ENCODE data around the gene TMCO4.
"Not testable (repeated sequence)": the region's sequence is repeated elsewhere in the genome, so short reads cannot be mapped to it uniquely, and the experiment has no call there.

The TMCO4 gene

DNA sequence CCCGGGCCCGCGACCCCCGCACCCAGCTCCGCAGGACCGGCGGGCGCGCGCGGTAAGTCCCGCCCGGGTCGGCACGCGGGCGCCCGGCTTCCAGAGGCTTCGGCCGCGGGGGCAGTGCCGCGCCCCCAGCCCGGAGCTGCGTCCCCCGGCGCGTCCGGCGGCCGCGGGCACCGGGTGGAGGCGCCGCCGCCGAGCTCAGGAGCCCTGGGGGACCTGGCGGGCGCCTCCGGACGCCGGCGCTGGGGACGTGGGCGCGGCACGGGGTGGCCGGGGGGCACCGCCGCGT lies 155.4 kb downstream of the TMCO4 start:
- peak overlapping the region; percentile 91 for H3K4me3 ChIP-seq (ENCODE audit: low read depth, low read length)
- no peak for DNase-seq (ENCODE audit: low read depth)
- TF ChIP-seq, protein P1, sequence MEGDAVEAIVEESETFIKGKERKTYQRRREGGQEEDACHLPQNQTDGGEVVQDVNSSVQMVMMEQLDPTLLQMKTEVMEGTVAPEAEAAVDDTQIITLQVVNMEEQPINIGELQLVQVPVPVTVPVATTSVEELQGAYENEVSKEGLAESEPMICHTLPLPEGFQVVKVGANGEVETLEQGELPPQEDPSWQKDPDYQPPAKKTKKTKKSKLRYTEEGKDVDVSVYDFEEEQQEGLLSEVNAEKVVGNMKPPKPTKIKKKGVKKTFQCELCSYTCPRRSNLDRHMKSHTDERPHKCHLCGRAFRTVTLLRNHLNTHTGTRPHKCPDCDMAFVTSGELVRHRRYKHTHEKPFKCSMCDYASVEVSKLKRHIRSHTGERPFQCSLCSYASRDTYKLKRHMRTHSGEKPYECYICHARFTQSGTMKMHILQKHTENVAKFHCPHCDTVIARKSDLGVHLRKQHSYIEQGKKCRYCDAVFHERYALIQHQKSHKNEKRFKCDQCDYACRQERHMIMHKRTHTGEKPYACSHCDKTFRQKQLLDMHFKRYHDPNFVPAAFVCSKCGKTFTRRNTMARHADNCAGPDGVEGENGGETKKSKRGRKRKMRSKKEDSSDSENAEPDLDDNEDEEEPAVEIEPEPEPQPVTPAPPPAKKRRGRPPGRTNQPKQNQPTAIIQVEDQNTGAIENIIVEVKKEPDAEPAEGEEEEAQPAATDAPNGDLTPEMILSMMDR (conservative IDR thresholded peaks at IDR 0.05; ENCODE audit: low read depth, low read length) = no peak

DNA sequence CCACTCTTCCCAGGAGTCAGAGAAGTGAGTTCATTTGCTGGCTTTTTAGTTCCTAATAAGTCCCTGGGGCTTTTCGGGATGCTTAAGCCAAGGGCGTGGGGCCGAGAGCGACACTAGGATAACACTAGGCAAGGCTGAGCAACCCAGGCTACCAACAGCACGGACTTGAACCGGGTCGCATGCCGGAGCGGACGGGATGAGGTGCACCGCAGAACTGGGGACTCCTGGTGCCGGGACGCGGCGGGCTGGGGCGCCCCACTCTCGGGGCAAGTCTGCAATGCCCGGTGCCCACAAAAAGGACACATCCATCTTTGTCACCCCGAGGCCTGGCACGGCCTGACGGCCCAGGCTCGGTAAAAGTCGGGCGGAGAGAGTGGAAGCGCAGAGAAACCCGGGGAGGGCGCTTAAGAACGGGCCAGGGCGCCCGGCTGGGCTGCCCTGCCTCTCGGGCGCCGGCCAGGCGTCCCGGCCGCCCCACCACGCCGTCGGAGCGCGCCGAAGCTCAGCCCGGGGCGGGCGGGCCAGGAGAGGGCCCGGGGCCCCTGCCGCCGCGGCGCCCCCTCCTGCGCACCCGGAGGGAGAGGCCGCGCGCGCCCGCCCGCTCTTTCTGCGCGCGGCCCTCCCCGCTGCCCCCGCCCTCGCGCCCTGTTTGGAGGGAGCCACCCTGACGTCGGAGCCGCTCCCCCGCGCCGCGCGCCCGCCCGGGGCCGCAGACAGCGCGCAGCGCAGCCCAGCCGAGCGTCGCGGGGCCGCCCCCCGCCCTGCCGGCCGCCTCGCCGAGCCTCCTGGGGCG lies 155.9 kb downstream of the TMCO4 start, which contains the start of gene NBL1:
TSS of gene NBL1 (plus strand) at position 710 of the 793 bp plus-strand sequence. CDS start 10,720 bp downstream, outside the sequence.
- DNase-seq (ENCODE audit: low read depth) = peak; percentile 80
- TF ChIP-seq, protein P1 (conservative IDR thresholded peaks at IDR 0.05; ENCODE audit: low read depth, low read length) = no peak
- peak within 1 kb of the TSS; percentile 91 for H3K4me3 ChIP-seq (ENCODE audit: low read depth, low read length)

DNA sequence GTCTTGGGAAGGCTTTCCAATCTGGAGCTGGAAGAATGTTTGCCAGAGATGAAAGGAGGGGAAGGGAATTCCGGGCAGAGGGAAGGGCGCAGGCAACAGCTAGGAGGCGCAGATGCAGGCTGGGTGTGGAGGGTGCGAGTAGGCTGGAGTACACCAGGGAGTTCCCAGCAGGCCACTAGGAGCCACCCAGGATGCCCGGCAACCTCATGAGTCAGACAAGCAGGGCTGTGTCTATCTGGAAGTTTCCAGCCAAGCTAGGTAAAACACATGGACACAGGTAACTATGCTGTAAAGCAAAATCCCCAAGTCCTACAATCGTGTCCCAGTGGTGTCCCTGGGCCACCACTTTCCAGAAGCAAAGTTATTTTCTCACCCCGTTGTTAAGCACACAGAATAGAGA lies 156.6 kb downstream of the TMCO4 start:
- peak; percentile 58 for DNase-seq (ENCODE audit: low read depth)
- TF ChIP-seq, protein P1 (conservative IDR thresholded peaks at IDR 0.05; ENCODE audit: low read depth, low read length) = peak; percentile 30
- peak overlapping the region; percentile 91 for H3K4me3 ChIP-seq (ENCODE audit: low read depth, low read length)

DNA sequence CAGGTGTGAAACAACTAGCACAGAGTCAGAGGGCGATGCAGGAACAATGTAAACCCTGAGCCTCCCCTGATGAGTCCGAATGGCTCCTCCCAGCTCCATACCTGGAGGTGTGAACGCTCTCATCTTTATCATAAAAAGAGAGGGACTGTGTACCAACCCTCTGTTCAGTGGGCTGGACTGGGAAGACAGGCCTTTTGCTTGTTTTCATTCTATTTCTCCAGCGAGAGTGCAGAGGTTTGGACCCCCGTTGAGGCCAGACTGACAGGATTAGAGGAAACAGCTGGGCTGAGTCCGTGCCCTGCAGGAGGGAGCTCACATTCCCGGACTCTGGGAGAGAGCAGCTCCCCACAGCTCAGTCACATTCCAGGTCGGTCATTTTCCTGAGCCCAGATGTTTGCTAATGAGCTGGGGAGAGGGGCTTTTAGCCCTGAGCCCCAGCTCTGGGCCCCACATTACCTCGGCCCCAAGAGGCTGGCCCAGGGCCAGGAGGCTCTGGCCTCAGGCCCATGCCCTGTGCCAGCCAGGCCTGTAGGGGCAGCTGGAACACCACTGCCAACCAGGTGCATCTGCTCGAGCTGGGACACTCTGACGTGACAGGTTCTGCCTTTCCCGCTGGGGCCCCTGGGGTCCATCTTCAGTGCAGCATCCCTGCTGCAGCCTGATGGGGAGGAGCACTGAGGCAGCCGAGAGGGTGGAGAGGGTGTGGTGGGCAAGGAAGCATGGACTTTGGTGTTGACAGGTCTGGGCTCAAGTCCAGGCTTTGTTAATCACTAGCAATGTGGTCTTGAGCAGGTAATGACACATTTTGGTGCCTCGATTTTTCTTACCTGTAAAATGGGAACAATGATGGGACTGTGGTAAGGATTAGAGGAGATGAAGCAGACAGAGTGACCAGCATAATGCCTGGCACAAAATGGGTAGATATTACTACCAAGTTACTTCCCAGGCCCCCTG lies 159.1 kb downstream of the TMCO4 start:
- H3K4me3 ChIP-seq (ENCODE audit: low read depth, low read length) = no peak overlapping the region

DNA sequence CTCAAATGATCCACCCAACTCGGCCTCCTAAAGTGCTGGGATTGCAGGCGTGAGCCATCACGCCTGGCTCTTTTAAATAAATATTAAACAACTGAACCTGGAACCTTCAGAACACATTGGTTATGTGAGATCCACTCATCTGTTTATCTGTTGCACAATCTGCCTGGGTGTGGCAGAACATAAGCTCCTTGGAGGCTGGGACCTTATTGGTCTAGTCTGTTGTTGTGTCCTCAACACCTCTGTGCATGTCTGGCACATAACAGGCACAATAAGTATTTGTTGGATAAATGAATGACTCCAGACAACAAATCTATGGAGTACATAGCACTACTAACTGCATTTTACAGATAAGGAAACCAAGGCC lies 159.7 kb downstream of the TMCO4 start:
- TF ChIP-seq, protein P1 (conservative IDR thresholded peaks at IDR 0.05; ENCODE audit: low read depth, low read length) = no peak
- no peak overlapping the region for H3K4me3 ChIP-seq (ENCODE audit: low read depth, low read length)
- DNase-seq (ENCODE audit: low read depth) = peak; percentile 76

More for the DNA sequence above, 159.1 kb downstream of the TMCO4 start:
- TF ChIP-seq, protein P1 (conservative IDR thresholded peaks at IDR 0.05; ENCODE audit: low read depth, low read length) = no peak
- peak; percentile 95 for DNase-seq (ENCODE audit: low read depth)

DNA sequence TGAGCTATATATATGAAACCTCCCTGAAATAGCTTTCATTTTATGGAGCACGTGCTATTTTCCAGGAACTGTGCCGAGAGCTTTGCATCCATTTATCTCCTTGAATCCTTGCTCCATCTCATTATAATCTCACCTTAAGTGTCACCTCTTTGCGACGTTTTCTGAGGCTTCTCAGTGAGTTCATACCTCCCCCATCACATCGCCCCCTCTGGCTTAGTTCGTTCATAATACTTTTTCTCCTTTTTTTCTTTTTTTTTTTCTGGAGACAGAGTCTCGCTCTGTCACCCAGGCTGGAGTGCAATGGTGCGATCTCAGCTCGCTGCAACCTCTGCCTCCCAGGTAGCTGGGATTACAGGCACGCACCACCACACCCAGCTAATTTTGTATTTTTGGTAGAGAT lies 160.5 kb downstream of the TMCO4 start:
- TF ChIP-seq, protein P1 (conservative IDR thresholded peaks at IDR 0.05; ENCODE audit: low read depth, low read length) = peak; percentile 15
- DNase-seq (ENCODE audit: low read depth); H3K4me3 ChIP-seq (ENCODE audit: low read depth, low read length): not testable (repeated sequence)
